DMS 273 (cell line): Measurements from ENCODE around the gene EHMT2.
"Not testable (repeated sequence)": the region's sequence is repeated elsewhere in the genome, so short reads cannot be mapped to it uniquely, and the experiment has no call there.

Experiments used
- DNase-seq: peaks from one replicate; lab custom pipeline; 2025; ENCODE audit not compliant: unreplicated experiment; lab: John Stamatoyannopoulos, UW

EHMT2 gene

GRCh38 chr6:31874084-31874670, 23.3 kb downstream of the EHMT2 start:
- no peak for DNase-seq

DNA sequence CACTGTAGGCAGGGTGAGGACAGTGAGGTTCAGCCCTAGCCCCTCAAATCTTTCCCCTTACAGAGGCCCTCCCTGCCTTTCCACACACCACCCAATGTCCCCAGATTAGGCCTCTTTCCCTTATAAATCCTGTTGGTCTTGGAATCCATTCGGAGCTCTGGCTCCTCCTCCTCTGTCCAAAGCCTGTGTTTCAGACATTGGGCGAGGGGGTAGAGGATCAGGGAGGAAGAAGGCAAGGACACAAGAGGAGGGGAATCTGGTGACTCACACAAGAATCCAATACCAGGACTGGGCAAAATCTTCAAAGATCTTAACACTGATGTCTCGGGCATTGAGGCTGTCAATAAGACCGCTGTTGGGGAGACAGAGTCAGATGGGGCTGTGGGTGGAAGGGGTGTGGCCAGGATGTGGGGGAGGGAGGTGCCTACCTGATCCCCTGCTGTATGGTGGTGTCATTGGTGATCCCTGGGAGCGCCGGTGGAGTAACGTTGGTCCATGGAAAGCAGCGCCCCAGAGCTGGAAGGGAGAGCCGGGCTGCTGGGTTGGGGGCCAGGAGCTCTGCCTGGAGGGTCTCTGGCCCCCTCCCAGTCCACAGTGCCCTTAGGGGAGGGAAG, 26.3 kb downstream of the EHMT2 start:
- DNase-seq: no peak

- DNase-seq: peak; percentile 60
These were observed 27.0 kb downstream of the EHMT2 start for GRCh38 chr6:31870385-31870921.

DNA sequence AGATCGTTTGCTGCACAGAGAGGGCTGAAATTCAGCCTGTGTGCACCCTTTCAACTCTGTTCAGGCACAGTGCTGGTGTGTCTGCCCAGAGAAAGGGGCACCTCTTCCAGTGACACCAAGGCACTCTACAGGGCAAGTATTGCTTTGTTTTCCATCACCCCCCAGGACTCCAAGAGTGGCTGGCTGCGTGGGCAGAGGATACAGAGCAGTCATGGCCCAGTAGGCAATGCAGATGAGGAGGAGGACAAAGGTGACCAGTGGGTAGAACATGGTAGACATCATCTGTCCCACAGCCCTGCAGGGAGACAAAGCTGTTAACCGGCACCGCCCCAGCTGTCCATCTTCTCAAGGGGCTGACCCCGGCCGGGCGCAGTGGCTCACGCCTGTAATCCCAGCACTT, 28.2 kb downstream of the EHMT2 start:
- DNase-seq: no peak

DNA sequence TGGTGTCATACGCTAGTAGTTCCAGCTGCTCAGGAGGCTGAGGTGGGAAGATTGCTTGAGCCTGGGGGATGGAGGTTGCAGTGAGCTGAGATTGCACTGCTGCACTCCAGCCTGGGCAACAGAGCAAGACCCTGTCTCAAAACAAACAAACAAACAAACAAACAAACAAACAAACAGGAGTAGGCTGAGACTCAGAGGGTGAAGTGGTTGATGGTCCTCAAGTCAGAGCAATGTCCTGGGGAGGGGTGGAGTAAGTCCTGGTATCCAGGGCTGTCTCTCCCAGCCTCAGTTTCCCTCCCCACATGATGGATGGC, 28.9 kb downstream of the EHMT2 start:
- DNase-seq: not testable (repeated sequence)

DNA sequence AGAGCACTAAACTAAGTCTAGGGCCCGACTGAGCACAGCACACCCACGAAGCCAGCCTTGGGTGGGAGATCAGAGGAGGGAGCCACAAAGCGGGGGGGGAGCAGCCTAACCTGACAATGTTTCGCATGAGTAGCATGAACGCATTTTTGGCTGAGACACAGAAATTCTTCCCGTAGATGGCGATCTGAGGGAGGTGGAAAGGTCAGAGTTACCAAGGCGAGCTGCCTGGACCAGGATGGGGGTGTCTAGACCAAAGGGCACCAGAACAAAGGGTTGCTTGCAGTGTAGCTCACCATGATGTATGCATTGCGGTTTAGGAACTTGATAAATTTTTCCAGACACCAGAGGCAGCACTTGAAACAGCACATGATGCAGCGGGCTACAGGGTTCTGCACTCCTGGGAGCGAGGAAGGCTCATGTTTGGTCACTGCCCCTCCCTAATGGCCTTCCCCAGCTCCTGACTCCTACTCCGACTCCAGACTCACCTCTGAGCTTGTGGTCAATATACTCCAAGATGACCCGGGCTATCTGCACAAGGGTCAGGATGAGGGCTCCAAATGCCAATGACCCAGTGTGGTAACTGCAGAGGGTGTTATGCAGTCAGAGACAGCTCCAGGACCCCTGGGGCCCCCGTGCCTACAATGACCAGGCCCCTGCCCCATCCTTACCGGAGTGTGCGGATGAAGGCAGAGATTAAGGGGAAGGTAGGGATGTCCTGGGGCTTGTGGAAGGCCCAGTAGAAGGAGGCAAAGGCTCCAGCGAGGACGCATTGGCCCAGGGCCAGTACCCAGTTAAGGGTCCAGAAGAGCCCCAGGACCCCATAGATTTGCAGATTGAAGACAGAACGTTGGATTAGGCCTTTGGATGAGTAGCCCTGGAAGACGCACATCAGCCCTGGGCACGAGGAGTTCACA, 32.0 kb downstream of the EHMT2 start:
- no peak for DNase-seq

GRCh38 chr6:31864818-31865204, 32.7 kb downstream of the EHMT2 start:
- no peak for DNase-seq

- DNase-seq: not testable (repeated sequence)
These were observed 33.4 kb downstream of the EHMT2 start for GRCh38 chr6:31864123-31864562.

- DNase-seq: peak; percentile 100
These were observed 34.9 kb downstream of the EHMT2 start, which contains the start of gene NEU1 for GRCh38 chr6:31862344-31863235. NEU1 (minus strand) TSS chr6:31862821; CDS start chr6:31862776, 45 bp downstream.

GRCh38 chr6:31861919-31862343, 35.6 kb downstream of the EHMT2 start:
- no peak for DNase-seq

- no peak for DNase-seq
These were observed 36.3 kb downstream of the EHMT2 start for GRCh38 chr6:31861150-31861549.

DNA sequence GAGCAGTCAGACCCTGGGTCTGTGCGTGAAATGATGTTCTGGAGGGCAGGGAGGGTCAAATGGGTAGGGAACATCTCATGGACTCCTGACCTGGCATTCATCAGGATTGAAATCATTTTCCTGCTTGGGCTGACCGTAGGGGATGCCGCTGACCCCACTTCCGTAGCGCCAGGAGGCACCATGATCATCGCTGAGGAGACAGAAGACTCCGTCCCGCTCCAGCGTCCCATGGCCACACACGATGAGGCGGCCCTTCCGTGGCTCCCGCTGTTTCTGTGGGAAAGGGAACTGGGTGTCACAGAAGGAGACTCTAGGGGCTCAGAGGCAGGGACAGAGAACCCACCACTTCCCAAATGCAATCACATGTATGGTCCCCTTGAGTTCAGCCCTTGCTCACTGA, 37.1 kb downstream of the EHMT2 start:
- no peak for DNase-seq

DNA sequence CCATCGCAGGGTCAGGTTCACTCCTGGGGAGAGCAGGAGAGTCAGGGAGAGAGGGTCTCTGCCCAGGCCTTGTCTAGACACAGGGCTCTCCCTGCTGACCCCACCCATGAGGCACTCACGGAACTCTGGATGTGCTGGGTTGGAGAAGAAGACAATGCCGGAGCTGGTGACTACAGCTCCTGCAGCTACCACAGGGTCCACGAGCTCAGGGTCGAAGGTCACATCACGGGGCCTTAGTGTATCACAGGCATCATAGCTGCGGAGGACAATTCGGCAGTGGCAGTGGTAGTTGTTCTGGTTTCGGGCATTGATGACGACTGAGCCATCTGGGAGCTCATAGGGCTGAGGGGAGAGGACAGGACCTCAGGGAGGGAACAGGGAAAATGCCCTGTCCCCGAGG, 37.6 kb downstream of the EHMT2 start:
- no peak for DNase-seq

GRCh38 chr6:31858707-31859106, 38.8 kb downstream of the EHMT2 start:
- DNase-seq: no peak

DNA sequence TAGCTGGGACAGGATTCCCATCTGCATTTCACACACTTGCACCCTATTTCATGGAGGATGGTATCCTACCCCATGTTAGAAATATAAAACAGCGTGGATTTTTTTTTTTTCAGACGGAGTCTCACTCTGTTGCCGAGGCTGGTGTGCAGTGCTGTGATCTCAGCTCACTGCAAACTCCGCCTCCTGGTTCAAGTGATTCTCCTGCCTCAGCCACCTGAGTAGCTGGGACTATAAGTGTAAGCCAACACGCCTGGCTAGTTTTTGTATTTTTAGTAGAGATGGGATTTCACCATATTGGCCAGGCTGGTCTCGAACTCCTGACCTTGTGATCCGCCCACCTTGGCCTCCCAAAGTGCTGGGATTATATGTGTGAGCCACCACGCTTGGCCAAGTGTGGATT, 39.7 kb downstream of the EHMT2 start:
- not testable (repeated sequence) for DNase-seq

- DNase-seq: not testable (repeated sequence)
These were observed 45.3 kb downstream of the EHMT2 start for GRCh38 chr6:31851980-31852718.

DNA sequence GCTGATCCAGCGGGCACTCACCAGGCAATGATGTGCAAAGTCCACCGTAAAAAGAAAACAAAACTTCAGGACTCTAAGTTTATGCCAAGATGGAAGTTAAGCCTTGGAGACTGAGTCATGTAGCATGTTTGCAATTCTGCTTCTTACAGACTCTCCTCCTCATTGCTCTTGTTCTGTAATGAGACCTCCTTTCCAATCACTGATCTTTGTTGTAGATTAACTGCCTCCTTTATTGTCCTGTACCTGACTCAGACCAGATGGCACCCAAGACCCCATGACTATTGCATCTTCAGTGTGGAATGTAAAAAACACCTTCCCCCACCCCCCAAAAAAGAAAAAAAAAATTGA, 46.0 kb downstream of the EHMT2 start:
- no peak for DNase-seq

DNA sequence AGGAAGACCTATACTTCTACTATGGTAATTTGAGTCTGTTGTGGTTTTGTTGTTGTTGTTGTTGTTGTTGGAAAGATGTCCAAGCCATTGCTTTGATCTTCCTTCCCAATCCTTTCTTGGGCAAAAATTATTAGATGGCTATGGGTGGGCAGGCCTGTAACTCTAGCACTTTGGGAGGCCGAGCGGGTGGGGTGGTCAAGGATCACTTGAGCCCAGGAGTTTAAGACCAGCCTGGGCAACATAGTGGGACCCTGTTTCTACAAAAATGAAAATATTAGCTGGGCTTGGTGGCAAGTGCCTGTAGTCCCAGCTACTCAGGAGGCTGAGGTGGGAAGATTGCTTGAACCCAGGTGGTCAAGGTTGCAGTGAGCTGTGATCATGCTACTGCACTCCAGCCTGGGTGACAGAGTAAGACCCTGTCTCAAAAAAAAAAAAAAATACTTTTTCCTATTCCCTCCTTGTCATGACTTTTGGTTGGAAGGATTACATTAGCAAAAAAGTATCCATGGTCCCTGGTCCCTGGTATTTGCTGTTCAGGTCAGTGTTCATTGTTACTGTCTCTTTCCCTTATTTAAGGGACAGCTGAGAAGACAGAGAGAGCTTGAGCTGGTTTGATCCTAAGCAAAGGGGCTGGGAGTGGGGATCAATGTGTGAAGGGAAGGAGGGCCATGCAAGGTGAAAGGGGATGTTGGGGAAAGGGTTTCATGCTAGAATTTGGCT, 46.6 kb downstream of the EHMT2 start:
- no peak for DNase-seq

GRCh38 chr6:31847276-31847978, 50.1 kb downstream of the EHMT2 start:
- no peak for DNase-seq
